ENCODE measurements around the gene CSNK2A3.

DNA sequence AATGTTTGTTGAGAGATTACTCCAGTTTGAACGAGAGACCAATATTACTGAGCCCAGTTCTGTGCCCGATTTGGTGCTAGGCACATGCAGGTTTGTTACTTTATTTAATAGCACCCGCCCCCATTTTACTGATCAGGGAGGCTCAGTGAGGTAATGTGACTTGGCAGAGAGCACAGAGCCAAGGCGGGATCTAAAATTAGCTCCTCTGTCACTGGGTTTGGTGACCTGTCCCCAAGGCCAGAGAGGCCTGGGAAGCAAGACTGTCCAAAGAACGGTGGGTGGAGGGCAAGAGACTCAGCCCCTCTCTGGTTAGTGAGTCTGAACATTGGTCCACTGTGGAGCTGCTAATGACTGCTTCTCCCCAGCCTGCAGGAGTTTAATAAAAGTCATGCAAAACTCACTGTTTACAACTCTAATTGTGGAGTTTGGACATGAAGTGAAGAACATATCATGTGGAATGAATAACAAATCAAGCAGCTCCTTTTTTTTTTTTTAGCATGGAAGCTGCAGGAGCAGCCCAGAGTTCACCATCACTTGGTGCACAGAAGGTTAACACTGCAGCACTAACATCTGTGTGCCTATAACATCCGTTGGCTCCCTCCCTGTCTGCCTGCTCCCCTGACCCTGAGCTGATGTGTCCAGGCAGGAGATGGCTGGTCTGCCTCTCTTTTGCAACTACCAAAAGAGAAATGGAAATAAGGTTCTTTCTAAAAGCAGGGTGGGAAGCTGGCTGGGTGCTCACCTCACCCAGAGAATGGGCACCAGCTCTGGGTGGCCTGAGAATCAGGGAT, 39.0 kb downstream of the CSNK2A3 start:
- TF ChIP-seq POLR2A (IDR thresholded peaks at IDR 0.05; ENCODE audit: low read depth, low read length) (no peak), POLR2AphosphoS5 (IDR thresholded peaks at IDR 0.05; ENCODE audit: low read depth, low read length) (no peak)

Measured in GM12892 (cell line).